Measurements from ENCODE around the gene NPSR1.

NPSR1 gene

DNA sequence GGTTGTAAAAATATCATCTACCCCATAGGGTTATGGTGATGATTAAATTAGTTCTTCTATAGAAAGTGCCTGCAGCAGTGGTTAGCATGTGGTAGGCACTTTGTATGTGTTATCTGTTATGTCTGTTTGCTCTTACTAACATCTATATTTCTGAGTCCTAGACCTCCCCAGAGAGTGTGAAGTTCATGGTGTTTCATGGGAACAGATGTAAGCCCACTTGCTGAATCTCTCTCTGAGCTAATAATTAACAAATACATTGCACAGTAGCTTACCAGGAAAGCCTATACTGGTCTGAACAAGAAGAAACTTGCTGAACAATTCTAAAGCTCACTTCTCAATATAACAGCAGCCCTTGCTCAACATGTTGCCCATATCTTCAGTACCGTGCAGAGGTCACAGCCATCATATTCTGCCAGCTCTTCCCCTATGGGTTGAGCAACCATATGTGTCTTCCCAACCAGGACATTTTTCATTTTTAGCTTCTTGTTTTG is 100.1 kb downstream of the NPSR1 start:
- Histone ChIP-seq H3K14ac (ENCODE audit: low read length in 2 of 2) (no peak overlapping the region), H3K4ac (ENCODE audit: low read depth in 1 of 2, low read length in 2 of 2) (no peak overlapping the region), H2BK120ac (ENCODE audit: low read depth, low read length) (no peak overlapping the region), H3K79me1 (replicated peaks; ENCODE audit: low read length, poor library complexity, severe bottlenecking) (no peaks in the 10 kb centered on the region), H3K9me3 (ENCODE audit: control insufficient read depth, low read length) (no peaks in the 10 kb centered on the region), H4K8ac (ENCODE audit: low read length) (no peak overlapping the region), H3K4me1 (ENCODE audit: control insufficient read depth, insufficient read depth, low read depth, low read length) (peaks cover 7% of the 10 kb centered on the region), H3K4me3 (ENCODE audit: insufficient read depth in 1 of 2, low read depth in 1 of 2, low read length in 2 of 2) (no peak overlapping the region), H3K23ac (ENCODE audit: low read length in 2 of 2) (no peak overlapping the region), H3K18ac (ENCODE audit: low read depth in 1 of 2, low read length in 2 of 2) (no peak overlapping the region), H4K91ac (ENCODE audit: low read length) (no peak overlapping the region), H2AFZ (ENCODE audit: low read depth, low read length) (no peak overlapping the region), H3K36me3 (ENCODE audit: control insufficient read depth in 1 of 2, insufficient read depth in 2 of 2, low read depth in 1 of 2, low read length in 2 of 2) (no peaks in the 10 kb centered on the region), H2BK12ac (ENCODE audit: low read length in 2 of 2) (no peak overlapping the region), H2AK5ac (ENCODE audit: low read length, severe bottlenecking) (no peak overlapping the region), H3K27me3 (ENCODE audit: control insufficient read depth in 1 of 2, insufficient read depth in 1 of 2, low read length in 2 of 2) (no peaks in the 10 kb centered on the region), H3K27ac (ENCODE audit: low read length, poor library complexity, severe bottlenecking) (no peak overlapping the region), H3K9ac (ENCODE audit: low read length) (no peak overlapping the region), H2BK5ac (ENCODE audit: low read depth, low read length, poor library complexity, severe bottlenecking) (no peak overlapping the region), H2BK15ac (ENCODE audit: low read depth, poor library complexity, severe bottlenecking) (no peak overlapping the region), H3K4me2 (ENCODE audit: low read length, poor library complexity, severe bottlenecking) (no peak overlapping the region)
- DNase-seq, result no peak
- 86% methylated on average over 1 of the region's 1 CpG for WGBS

GRCh38 chr7:34759477-34760125 is 101.6 kb downstream of the NPSR1 start:
- 100% methylated on average over 1 of the region's 3 CpGs for WGBS
- Histone ChIP-seq H3K27me3 (ENCODE audit: control insufficient read depth in 1 of 2, insufficient read depth in 1 of 2, low read length in 2 of 2) (no peaks in the 10 kb centered on the region), H2BK15ac (ENCODE audit: low read depth, poor library complexity, severe bottlenecking) (no peak overlapping the region)

DNA sequence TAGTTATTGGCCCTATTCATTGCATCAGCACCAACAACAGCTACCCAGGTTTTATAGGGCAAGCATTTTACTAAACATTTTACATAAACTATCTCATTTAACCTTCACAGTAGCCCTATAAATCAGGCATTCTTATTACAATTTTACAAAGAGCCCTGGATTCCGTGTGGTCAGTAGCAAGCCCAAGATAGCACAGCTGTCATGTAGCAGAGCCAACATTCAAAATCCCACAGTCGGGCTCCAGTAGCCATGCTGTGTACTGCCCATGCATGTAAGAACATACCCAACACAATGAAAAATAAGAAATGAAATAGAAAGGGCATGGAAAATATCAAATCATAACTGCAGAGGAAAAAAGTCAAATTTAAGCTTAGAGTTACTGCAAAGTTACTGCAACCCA is 102.3 kb downstream of the NPSR1 start:
- H4K8ac ChIP-seq (ENCODE audit: low read length), result no peak overlapping the region
- H3K4me3 ChIP-seq (ENCODE audit: insufficient read depth in 1 of 2, low read depth in 1 of 2, low read length in 2 of 2), result no peak overlapping the region
- no peak overlapping the region for H4K91ac ChIP-seq (ENCODE audit: low read length)
- H3K4me2 ChIP-seq (ENCODE audit: low read length, poor library complexity, severe bottlenecking), result no peak overlapping the region
- peaks cover 7% of the 10 kb centered on the region for H3K4me1 ChIP-seq (ENCODE audit: control insufficient read depth, insufficient read depth, low read depth, low read length)
- H3K27me3 ChIP-seq (ENCODE audit: control insufficient read depth in 1 of 2, insufficient read depth in 1 of 2, low read length in 2 of 2), result no peaks in the 10 kb centered on the region
- H3K23ac ChIP-seq (ENCODE audit: low read length in 2 of 2), result no peak overlapping the region
- no peak overlapping the region for H2AK5ac ChIP-seq (ENCODE audit: low read length, severe bottlenecking)
- H3K9me3 ChIP-seq (ENCODE audit: control insufficient read depth, low read length), result no peaks in the 10 kb centered on the region
- H2BK120ac ChIP-seq (ENCODE audit: low read depth, low read length), result no peak overlapping the region
- no peak overlapping the region for H2AFZ ChIP-seq (ENCODE audit: low read depth, low read length)
- no peak overlapping the region for H3K4ac ChIP-seq (ENCODE audit: low read depth in 1 of 2, low read length in 2 of 2)
- DNase-seq, result no peak
- H3K18ac ChIP-seq (ENCODE audit: low read depth in 1 of 2, low read length in 2 of 2), result no peak overlapping the region
- no peak overlapping the region for H3K27ac ChIP-seq (ENCODE audit: low read length, poor library complexity, severe bottlenecking)
- WGBS, result 48% methylated on average over 1 of the region's 2 CpGs
- no peaks in the 10 kb centered on the region for H3K79me1 ChIP-seq (replicated peaks; ENCODE audit: low read length, poor library complexity, severe bottlenecking)
- no peak overlapping the region for H3K14ac ChIP-seq (ENCODE audit: low read length in 2 of 2)
- no peaks in the 10 kb centered on the region for H3K36me3 ChIP-seq (ENCODE audit: control insufficient read depth in 1 of 2, insufficient read depth in 2 of 2, low read depth in 1 of 2, low read length in 2 of 2)
- no peak overlapping the region for H2BK12ac ChIP-seq (ENCODE audit: low read length in 2 of 2)
- H2BK5ac ChIP-seq (ENCODE audit: low read depth, low read length, poor library complexity, severe bottlenecking), result no peak overlapping the region
- H3K9ac ChIP-seq (ENCODE audit: low read length), result no peak overlapping the region
- H2BK15ac ChIP-seq (ENCODE audit: low read depth, poor library complexity, severe bottlenecking), result no peak overlapping the region

More at GRCh38 chr7:34759477-34760125, 101.6 kb downstream of the NPSR1 start:
- no peak overlapping the region for H3K9ac ChIP-seq (ENCODE audit: low read length)
- H3K27ac ChIP-seq (ENCODE audit: low read length, poor library complexity, severe bottlenecking), result no peak overlapping the region
- no peak overlapping the region for H3K4me3 ChIP-seq (ENCODE audit: insufficient read depth in 1 of 2, low read depth in 1 of 2, low read length in 2 of 2)
- no peak overlapping the region for H3K18ac ChIP-seq (ENCODE audit: low read depth in 1 of 2, low read length in 2 of 2)
- H4K91ac ChIP-seq (ENCODE audit: low read length), result no peak overlapping the region
- no peak overlapping the region for H3K4ac ChIP-seq (ENCODE audit: low read depth in 1 of 2, low read length in 2 of 2)
- no peaks in the 10 kb centered on the region for H3K79me1 ChIP-seq (replicated peaks; ENCODE audit: low read length, poor library complexity, severe bottlenecking)
- H2BK5ac ChIP-seq (ENCODE audit: low read depth, low read length, poor library complexity, severe bottlenecking), result no peak overlapping the region
- H2BK120ac ChIP-seq (ENCODE audit: low read depth, low read length), result no peak overlapping the region
- peak overlapping the region; percentile 70 for H4K8ac ChIP-seq (ENCODE audit: low read length)
- no peak overlapping the region for H3K14ac ChIP-seq (ENCODE audit: low read length in 2 of 2)
- H2AK5ac ChIP-seq (ENCODE audit: low read length, severe bottlenecking), result no peak overlapping the region
- H2AFZ ChIP-seq (ENCODE audit: low read depth, low read length), result no peak overlapping the region
- peak; percentile 53 for DNase-seq
- no peaks in the 10 kb centered on the region for H3K36me3 ChIP-seq (ENCODE audit: control insufficient read depth in 1 of 2, insufficient read depth in 2 of 2, low read depth in 1 of 2, low read length in 2 of 2)
- no peak overlapping the region for H2BK12ac ChIP-seq (ENCODE audit: low read length in 2 of 2)
- no peaks in the 10 kb centered on the region for H3K9me3 ChIP-seq (ENCODE audit: control insufficient read depth, low read length)
- H3K23ac ChIP-seq (ENCODE audit: low read length in 2 of 2), result no peak overlapping the region
- no peak overlapping the region for H3K4me2 ChIP-seq (ENCODE audit: low read length, poor library complexity, severe bottlenecking)
- peaks cover 7% of the 10 kb centered on the region for H3K4me1 ChIP-seq (ENCODE audit: control insufficient read depth, insufficient read depth, low read depth, low read length)

DNA sequence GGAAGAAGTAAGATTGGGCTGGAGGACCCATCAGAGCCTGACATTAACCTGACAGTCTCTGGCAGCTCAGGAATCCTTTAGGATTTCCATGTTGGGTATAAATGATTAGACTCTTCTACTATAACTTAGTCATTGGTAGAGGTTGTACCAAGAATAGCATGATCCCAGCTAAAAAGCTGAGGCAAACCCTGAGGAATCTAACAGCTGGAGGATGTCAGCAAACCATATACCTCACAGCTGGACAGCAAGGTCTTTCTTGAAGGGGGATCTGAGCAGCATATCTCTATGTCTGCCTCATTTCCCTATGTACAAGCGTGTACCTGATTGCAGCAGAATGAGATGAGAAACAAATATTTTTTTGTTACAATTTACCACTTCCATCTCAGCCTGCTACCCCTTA is 103.2 kb downstream of the NPSR1 start:
- H2BK5ac ChIP-seq (ENCODE audit: low read depth, low read length, poor library complexity, severe bottlenecking), result no peak overlapping the region

More for the DNA sequence above, 103.2 kb downstream of the NPSR1 start:
- no peaks in the 10 kb centered on the region for H3K9me3 ChIP-seq (ENCODE audit: control insufficient read depth, low read length)
- H3K27me3 ChIP-seq (ENCODE audit: control insufficient read depth in 1 of 2, insufficient read depth in 1 of 2, low read length in 2 of 2), result no peaks in the 10 kb centered on the region
- H2BK12ac ChIP-seq (ENCODE audit: low read length in 2 of 2), result no peak overlapping the region
- H3K14ac ChIP-seq (ENCODE audit: low read length in 2 of 2), result no peak overlapping the region
- H3K9ac ChIP-seq (ENCODE audit: low read length), result no peak overlapping the region
- DNase-seq, result no peak
- H2BK15ac ChIP-seq (ENCODE audit: low read depth, poor library complexity, severe bottlenecking), result no peak overlapping the region
- no peak overlapping the region for H2AFZ ChIP-seq (ENCODE audit: low read depth, low read length)
- H3K23ac ChIP-seq (ENCODE audit: low read length in 2 of 2), result no peak overlapping the region
- no peaks in the 10 kb centered on the region for H3K36me3 ChIP-seq (ENCODE audit: control insufficient read depth in 1 of 2, insufficient read depth in 2 of 2, low read depth in 1 of 2, low read length in 2 of 2)
- H3K4me3 ChIP-seq (ENCODE audit: insufficient read depth in 1 of 2, low read depth in 1 of 2, low read length in 2 of 2), result no peak overlapping the region
- no peak overlapping the region for H4K91ac ChIP-seq (ENCODE audit: low read length)
- H3K4me2 ChIP-seq (ENCODE audit: low read length, poor library complexity, severe bottlenecking), result no peak overlapping the region
- H3K4me1 ChIP-seq (ENCODE audit: control insufficient read depth, insufficient read depth, low read depth, low read length), result peaks cover 5% of the 10 kb centered on the region
- no peaks in the 10 kb centered on the region for H3K79me1 ChIP-seq (replicated peaks; ENCODE audit: low read length, poor library complexity, severe bottlenecking)
- WGBS, result no CpG with 5 or more reads among the region's 1 CpG
- no peak overlapping the region for H3K27ac ChIP-seq (ENCODE audit: low read length, poor library complexity, severe bottlenecking)
- no peak overlapping the region for H3K18ac ChIP-seq (ENCODE audit: low read depth in 1 of 2, low read length in 2 of 2)
- no peak overlapping the region for H3K4ac ChIP-seq (ENCODE audit: low read depth in 1 of 2, low read length in 2 of 2)
- H2BK120ac ChIP-seq (ENCODE audit: low read depth, low read length), result no peak overlapping the region
- no peak overlapping the region for H2AK5ac ChIP-seq (ENCODE audit: low read length, severe bottlenecking)
- H4K8ac ChIP-seq (ENCODE audit: low read length), result no peak overlapping the region
